Endodermal cell (in vitro differentiated cells): ENCODE measurements around the gene UPP1. TPM values are rescaled to one million over a fixed set of nuclear protein-coding genes. Genes with fewer than 3 reads are reported as not detected.
A peak's percentile ranks its signal among the peaks of the same experiment; 100 is the strongest.

ENCODE experiments used
- DNase-seq: peaks from one replicate; pipeline ENCODE4 v3.0.0-alpha.2; 2017
- H3K27ac ChIP-seq: 2 replicates; pipeline ENCODE4 v1.5.1; 2013; ENCODE audit warnings: mild to moderate bottlenecking, low read depth, low read length, moderate library complexity
- H3K27me3 ChIP-seq: 2 replicates; pipeline ENCODE4 v1.6.1; 2013; ENCODE audit warnings: mild to moderate bottlenecking, low read length, moderate library complexity; ENCODE audit not compliant: insufficient read depth, control insufficient read depth, poor library complexity, severe bottlenecking
- H3K36me3 ChIP-seq: 2 replicates; pipeline ENCODE4 v1.7.0; 2013; ENCODE audit warnings: mild to moderate bottlenecking, low read length, moderate library complexity; ENCODE audit not compliant: control insufficient read depth, insufficient read depth
- H3K4me1 ChIP-seq: one replicate; pipeline ENCODE4 v1.7.0; 2013; ENCODE audit warnings: low read length; ENCODE audit not compliant: control insufficient read depth, insufficient read depth
- H3K4me3 ChIP-seq: 2 replicates; pipeline ENCODE4 v1.5.1; 2013; ENCODE audit warnings: mild to moderate bottlenecking, low read length, moderate library complexity
- H3K9ac ChIP-seq: 2 replicates; pipeline ENCODE4 v1.6.1; 2013; ENCODE audit warnings: mild to moderate bottlenecking, low read length, moderate library complexity; ENCODE audit not compliant: poor library complexity, severe bottlenecking; ENCODE audit errors: extremely low read depth
- H3K9me3 ChIP-seq: 2 replicates; pipeline ENCODE4 v1.6.1; 2013; ENCODE audit warnings: mild to moderate bottlenecking, low read length, moderate library complexity; ENCODE audit not compliant: control insufficient read depth
- H3K27ac Mint-ChIP-seq: 2 replicates; pipeline ENCODE4 v1.8.0; 2020; ENCODE audit warnings: mixed read lengths
- H3K27me3 Mint-ChIP-seq: 2 replicates; pipeline ENCODE4 v1.8.0; 2021; ENCODE audit warnings: mild to moderate bottlenecking, mixed read lengths; ENCODE audit not compliant: insufficient read depth
- H3K36me3 Mint-ChIP-seq: 2 replicates; pipeline ENCODE4 v1.8.0; 2020; ENCODE audit warnings: low read depth, mixed read lengths
- H3K4me1 Mint-ChIP-seq: 2 replicates; pipeline ENCODE4 v1.8.0; 2020; ENCODE audit warnings: mixed read lengths
- H3K4me3 Mint-ChIP-seq: 2 replicates; pipeline ENCODE4 v1.8.0; 2020; ENCODE audit warnings: mild to moderate bottlenecking, moderate library complexity, mixed read lengths
- H3K9me3 Mint-ChIP-seq: 2 replicates; pipeline ENCODE4 v1.8.0; 2020; ENCODE audit warnings: mild to moderate bottlenecking, mixed read lengths
- WGBS, 2 experiments: methylation state at CpG; one replicate each; pipeline versions ENCODE4 v1.1.5 to v1.1.7; 2013; ENCODE audit warnings: missing lambda C conversion rate in 2 of 2, mixed read lengths in 1 of 2; ENCODE audit not compliant: insufficient coverage in 1 of 2, insufficient read length in 1 of 2; 5-methylcytosine and 5-hydroxymethylcytosine counted together
- total RNA-seq, 2 donors: library from RNA; stranded (reverse); fragmentation: NEBNext Ultra II Directional in 1 of 2; extraction: Animal tissue kit (Norgen Biotek cat#: 25700) in 1 of 2; gene quantifications; 2 replicates in 1 of 2; 3 replicates in 1 of 2; pipeline ENCODE4 v1.2.1, GENCODE V29; 2021
- TF ChIP-seq, protein P1 (sequence below): fragments of 200-600 bp; sonication (generic); conservative IDR thresholded peaks from 2 replicates; pipeline ENCODE4 v1.5.0; 2021; ENCODE audit warnings: antibody characterized with exemption, mild to moderate bottlenecking

Gene UPP1
- total RNA-seq, 2 donors from 2014 or later: 40.5 to 46.3 TPM

DNA sequence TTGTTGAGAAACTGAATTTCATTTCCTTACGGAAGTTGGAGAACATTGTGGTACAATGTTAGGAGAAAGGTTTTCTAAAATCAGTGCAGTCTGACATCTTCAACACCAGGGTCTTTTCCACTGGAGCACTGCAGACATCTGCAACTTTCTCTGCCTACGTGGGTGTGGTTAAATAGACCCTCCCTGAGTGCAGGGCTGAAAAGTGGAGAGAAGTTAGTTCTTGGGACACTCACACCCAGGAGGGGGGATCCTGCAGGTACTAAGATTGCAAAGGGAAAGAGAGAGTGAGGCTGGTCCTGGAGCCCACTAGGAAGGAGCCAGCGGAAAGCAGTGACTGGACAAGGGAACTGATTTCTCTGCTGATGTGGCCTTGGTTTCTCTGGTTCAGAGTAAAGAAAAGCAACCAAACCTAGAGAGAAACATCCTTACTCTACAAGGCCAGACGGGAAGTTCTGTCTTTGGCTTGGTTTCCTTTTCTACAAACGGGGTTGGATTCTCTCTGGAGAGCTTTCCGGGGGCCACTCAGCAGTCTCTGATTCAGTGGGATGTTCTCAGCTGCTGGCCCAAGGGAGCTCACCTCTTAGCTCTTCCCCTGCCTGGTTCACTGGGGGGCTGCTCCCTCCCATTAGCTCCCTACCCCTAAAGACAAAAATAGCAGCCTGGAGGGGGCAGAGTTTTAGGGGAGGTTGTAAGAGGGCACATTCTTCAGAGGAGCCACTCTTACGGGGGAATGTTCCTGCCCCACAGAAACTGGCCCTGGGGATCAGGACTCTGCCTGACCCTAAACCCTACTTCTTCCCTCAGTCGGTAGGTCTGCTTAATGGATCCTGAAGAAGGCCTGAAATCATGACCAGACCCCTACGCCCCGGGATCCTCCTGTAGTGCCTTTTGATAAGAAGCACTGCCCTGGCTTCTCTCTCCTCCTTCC, 2.7 kb downstream of the UPP1 start:
- Mint-ChIP-seq H3K4me1 (peaks cover 19% of the 10 kb centered on the region), H3K36me3 (peaks cover 50% of the 10 kb centered on the region), H3K27ac (no peak overlapping the region), H3K9me3 (no peaks in the 10 kb centered on the region), H3K27me3 (no peaks in the 10 kb centered on the region), H3K4me3 (no peak overlapping the region)
- WGBS, 2 experiments: 96 to 99% methylated on average over 7 to 10 of the region's 10 CpGs
- H3K9me3 ChIP-seq: no peaks in the 10 kb centered on the region
- peak overlapping the region; percentile 99 for H3K4me3 ChIP-seq
- H3K4me1 ChIP-seq: peaks cover 4% of the 10 kb centered on the region
- TF ChIP-seq, protein P1, sequence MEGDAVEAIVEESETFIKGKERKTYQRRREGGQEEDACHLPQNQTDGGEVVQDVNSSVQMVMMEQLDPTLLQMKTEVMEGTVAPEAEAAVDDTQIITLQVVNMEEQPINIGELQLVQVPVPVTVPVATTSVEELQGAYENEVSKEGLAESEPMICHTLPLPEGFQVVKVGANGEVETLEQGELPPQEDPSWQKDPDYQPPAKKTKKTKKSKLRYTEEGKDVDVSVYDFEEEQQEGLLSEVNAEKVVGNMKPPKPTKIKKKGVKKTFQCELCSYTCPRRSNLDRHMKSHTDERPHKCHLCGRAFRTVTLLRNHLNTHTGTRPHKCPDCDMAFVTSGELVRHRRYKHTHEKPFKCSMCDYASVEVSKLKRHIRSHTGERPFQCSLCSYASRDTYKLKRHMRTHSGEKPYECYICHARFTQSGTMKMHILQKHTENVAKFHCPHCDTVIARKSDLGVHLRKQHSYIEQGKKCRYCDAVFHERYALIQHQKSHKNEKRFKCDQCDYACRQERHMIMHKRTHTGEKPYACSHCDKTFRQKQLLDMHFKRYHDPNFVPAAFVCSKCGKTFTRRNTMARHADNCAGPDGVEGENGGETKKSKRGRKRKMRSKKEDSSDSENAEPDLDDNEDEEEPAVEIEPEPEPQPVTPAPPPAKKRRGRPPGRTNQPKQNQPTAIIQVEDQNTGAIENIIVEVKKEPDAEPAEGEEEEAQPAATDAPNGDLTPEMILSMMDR: no peak
- DNase-seq: peak; percentile 40
- H3K27me3 ChIP-seq: no peaks in the 10 kb centered on the region
- no peak overlapping the region for H3K9ac ChIP-seq
- no peak overlapping the region for H3K27ac ChIP-seq
- H3K36me3 ChIP-seq: peaks cover 49% of the 10 kb centered on the region

DNA sequence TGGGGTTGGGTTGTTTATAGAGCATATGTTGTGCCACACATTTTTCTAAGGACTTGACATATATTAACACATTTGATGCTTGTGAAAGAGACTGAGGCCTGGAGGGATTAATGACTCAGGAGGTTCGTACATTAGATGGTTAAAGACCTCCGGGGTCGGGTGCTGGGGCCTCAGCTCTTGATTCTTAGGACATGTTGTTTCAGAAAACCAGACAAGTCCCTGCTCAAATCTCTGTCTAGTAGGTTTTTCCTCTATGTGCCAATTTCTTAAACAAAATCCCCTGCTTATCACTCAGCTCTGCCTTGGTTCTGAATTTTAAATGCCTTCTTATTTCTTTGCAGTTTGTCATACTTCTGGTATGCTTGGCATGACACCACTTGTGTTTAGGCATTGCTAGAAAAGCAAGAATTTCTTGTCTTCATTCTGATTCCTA, 5.8 kb downstream of the UPP1 start:
- DNase-seq: peak; percentile 19
- Histone ChIP-seq H3K4me1 (peaks cover 7% of the 10 kb centered on the region), H3K9me3 (no peaks in the 10 kb centered on the region), H3K27ac (no peak overlapping the region), H3K4me3 (no peak overlapping the region), H3K36me3 (peaks cover 80% of the 10 kb centered on the region), H3K9ac (no peak overlapping the region), H3K27me3 (no peaks in the 10 kb centered on the region)
- Mint-ChIP-seq H3K36me3 (peaks cover 69% of the 10 kb centered on the region), H3K27me3 (no peaks in the 10 kb centered on the region), H3K27ac (no peak overlapping the region), H3K9me3 (no peaks in the 10 kb centered on the region), H3K4me1 (peaks cover 14% of the 10 kb centered on the region), H3K4me3 (no peak overlapping the region)
- TF ChIP-seq, protein P1: no peak
- 90 to 94% methylated on average over 2 to 3 of the region's 3 CpGs for WGBS, 2 experiments

- Mint-ChIP-seq H3K9me3 (no peaks in the 10 kb centered on the region), H3K4me1 (peaks cover 5% of the 10 kb centered on the region), H3K27me3 (no peaks in the 10 kb centered on the region), H3K36me3 (peaks cover 72% of the 10 kb centered on the region), H3K27ac (no peak overlapping the region), H3K4me3 (no peak overlapping the region)
- H3K27ac ChIP-seq: no peak overlapping the region
- peaks cover 7% of the 10 kb centered on the region for H3K4me1 ChIP-seq
- no peaks in the 10 kb centered on the region for H3K27me3 ChIP-seq
- H3K4me3 ChIP-seq: no peak overlapping the region
- DNase-seq: peak; percentile 14
- H3K36me3 ChIP-seq: peaks cover 91% of the 10 kb centered on the region
- no peak overlapping the region for H3K9ac ChIP-seq
- H3K9me3 ChIP-seq: no peaks in the 10 kb centered on the region
- WGBS, 2 experiments: 96 to 100% methylated on average over 1 to 2 of the region's 2 CpGs
- TF ChIP-seq, protein P1: no peak
Observed at GRCh38 chr7:48096273-48096672, 7.2 kb downstream of the UPP1 start.
